Fibroblast of pulmonary artery (primary cell): ENCODE results near the gene NRTN.
"Not testable (repeated sequence)": the region's sequence is repeated elsewhere in the genome, so short reads cannot be mapped to it uniquely, and the experiment has no call there.

Experiments used
- DNase-seq: peaks from one replicate; pipeline ENCODE4 v3.0.0-alpha.2; 2010; ENCODE audit warnings: low read depth
- H3K4me3 ChIP-seq: replicated peaks from 2 replicates; pipeline ENCODE4 v1.5.1; 2011; ENCODE audit warnings: low read depth, mild to moderate bottlenecking, control low read depth, low read length, moderate library complexity
- TF ChIP-seq, protein P1 (sequence below): IDR thresholded peaks from 2 replicates; pipeline ENCODE4 v1.5.1; 2011; ENCODE audit warnings: mild to moderate bottlenecking, control low read depth, low read length, inconsistent platforms; ENCODE audit errors: missing control alignments

NRTN gene

DNA sequence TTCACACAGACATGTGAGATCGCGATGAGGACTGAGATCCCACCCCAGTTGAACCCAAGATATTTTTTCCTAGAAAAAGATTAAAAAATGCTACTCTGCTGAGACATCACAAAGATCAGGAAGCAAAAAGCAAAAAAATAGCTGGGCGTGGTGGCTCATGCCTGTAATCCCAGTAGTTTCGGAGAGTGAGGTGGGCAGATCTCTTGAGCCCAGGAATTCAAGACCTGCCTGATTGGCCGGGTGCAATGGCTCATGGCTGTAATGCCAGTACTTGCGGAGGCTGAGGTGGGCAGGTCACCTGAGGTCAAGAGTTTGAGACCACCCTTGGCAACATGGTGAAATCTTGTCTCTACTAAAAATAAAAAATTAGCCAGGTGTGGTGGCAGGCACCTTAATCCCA lies 45.3 kb downstream of the NRTN start:
- H3K4me3 ChIP-seq = no peak overlapping the region
- DNase-seq = no peak
- TF ChIP-seq, protein P1, sequence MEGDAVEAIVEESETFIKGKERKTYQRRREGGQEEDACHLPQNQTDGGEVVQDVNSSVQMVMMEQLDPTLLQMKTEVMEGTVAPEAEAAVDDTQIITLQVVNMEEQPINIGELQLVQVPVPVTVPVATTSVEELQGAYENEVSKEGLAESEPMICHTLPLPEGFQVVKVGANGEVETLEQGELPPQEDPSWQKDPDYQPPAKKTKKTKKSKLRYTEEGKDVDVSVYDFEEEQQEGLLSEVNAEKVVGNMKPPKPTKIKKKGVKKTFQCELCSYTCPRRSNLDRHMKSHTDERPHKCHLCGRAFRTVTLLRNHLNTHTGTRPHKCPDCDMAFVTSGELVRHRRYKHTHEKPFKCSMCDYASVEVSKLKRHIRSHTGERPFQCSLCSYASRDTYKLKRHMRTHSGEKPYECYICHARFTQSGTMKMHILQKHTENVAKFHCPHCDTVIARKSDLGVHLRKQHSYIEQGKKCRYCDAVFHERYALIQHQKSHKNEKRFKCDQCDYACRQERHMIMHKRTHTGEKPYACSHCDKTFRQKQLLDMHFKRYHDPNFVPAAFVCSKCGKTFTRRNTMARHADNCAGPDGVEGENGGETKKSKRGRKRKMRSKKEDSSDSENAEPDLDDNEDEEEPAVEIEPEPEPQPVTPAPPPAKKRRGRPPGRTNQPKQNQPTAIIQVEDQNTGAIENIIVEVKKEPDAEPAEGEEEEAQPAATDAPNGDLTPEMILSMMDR = no peak

DNA sequence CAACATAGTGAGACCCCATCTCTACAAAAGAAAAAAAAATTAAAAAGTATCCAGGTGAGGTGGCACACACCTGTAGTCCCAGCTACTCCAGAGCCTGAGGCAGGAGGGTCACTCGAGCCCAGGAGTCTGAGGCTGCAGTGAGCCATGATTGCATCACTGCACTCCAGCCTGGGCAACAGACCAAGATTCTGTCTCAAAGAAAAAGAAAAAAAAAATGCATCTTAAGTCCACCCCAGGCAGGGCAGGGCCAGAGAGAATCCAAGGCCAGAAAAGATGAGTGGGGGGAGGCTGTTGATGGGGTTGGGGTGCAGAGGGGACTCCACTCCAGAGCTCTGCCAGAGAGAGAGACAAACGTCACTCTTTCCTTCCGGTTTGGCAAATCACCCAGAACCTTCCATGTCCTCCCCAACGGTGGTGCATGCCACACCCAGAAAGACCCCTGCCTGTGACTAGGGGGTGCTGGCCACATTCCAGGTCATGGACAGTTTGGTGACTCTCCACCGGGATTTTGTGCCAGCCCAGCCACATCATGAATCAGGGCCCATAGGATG lies 46.0 kb downstream of the NRTN start:
- DNase-seq = peak; percentile 75
- TF ChIP-seq, protein P1 = no peak
- H3K4me3 ChIP-seq = no peak overlapping the region

DNA sequence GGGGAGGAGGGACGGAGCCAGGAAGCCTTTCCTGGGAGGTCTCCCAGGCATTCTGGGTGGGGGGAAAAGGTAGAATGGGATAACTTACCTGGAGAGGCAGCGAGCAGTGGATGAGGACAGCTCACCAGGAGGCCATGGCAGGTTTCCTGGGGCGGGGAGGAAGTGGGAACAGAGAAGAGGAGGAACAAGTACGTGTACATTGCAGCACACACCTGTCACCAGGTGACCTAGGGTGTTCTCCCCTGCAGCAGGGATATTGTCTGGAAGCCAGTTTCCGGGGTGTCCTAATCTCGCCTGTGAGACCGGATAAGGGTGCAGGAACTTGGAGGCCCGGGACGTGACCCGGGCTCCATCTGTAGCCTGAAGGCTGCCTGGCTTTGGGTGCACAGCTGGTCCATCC lies 46.4 kb downstream of the NRTN start, which contains the start of gene FUT3:
TSS of gene FUT3 (minus strand) at position 148 of the 400 bp plus-strand sequence.
- DNase-seq = no peak
- TF ChIP-seq, protein P1 = no peak
- H3K4me3 ChIP-seq = no peak within 1 kb of the TSS

DNA sequence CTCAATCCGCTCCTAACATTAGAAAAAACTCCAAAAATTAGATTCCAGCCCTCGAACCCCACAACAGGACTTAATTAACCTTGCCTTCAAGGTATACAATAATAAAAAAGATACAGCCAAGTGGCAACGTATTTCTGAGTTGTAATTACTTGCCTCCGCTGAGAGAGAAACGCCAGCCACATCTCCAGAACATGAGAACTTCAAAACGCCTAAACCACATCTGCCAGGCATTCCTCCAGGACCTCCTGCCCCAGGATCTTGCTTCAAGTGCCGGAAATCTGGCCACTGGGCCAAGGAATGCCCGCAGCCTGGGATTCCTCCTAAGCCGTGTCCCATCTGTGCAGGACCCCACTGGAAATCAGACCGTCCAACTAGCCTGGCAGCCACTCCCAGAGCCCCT lies 49.3 kb downstream of the NRTN start:
- H3K4me3 ChIP-seq, DNase-seq: not testable (repeated sequence)

DNA sequence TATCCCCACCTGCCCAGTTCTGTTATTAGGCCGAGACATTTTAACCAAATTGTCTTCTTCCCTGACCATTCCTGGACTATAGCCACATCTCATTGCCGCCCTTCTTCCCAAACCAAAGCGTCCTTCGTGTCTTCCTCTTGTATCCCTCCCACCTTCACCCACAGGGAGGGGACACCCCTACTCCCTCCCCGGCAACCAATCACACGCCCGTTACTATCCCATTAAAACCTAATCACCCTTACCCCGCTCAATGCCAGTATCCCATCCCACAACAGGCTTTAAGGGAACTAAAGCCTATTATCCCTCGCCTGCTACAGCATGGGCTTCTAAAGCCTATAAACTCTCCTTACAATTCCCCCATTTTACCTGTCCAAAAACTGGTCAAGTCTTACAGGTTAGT lies 50.3 kb downstream of the NRTN start:
- H3K4me3 ChIP-seq, DNase-seq: not testable (repeated sequence)

DNA sequence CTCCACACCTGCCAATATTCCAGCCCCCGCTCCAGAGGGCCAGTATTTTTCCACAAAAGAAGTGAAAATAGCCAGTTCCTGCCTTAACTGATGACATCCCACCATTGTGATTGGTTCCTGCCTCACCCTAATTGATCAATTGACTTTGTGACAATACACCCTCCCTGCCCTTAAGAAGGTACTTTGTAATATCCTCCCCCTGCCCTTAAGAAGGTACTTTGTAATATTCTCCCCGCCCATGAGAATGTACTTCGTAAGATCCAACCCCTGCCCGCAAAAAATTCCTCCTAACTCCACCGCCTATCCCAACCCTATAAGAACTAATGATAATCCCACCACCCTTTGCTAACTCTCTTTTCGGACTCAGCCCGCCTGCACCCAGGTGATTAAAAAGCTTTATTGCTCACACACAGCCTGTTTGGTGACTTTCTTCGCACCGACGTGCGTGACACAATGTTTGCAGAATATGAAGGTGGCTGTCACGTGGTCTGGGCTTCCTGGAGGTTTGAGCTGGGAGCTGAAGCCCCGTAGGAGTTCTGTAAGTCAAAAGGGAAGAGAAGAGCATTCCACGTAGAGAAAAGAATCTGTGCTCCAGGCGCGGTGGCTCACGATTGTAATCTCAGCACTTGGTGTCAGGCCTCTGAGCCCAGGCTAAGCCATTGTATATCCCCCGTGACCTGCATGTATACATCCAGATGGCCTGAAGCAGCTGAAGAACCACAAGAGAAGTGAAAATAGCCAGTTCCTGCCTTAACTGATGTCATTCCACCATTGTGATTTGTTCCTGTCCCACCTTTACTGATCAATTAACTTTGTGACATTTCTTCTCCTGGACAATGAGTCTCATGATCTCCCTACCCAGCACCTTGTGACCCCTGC lies 52.6 kb downstream of the NRTN start:
- H3K4me3 ChIP-seq = no peak overlapping the region
- TF ChIP-seq, protein P1 = no peak
- DNase-seq = no peak

DNA sequence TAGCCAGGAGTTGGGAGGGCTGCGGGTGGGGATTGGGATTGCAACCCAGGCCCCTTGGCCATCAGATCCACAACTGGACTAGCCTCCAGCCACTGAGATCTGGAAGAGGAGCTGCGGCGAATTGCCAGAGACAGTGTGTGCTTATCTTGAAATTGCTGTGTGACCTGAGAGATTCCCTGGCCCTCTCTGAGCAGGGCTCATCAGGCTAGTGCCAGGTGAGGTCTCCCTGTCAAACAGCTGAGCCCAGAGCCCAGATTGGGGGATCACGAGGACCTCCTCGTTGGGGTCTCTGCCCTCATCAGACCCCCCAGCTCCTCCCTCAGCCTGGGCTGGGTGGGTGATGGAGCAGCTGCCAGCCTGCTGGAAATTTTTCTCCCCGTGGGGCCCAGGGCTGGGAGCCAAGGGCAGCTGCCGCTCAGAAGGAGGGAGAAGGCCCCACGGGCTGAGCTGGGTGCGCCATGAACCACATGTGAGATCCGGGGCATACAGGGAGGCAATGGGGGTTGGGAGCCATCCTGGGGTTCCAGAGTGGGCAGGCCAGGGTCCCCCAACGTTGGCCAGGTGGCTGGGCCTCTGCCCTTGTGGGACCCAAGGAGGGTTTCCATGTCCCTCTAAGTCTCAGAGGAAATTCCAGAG lies 58.3 kb downstream of the NRTN start:
- TF ChIP-seq, protein P1 = no peak
- DNase-seq = no peak
- H3K4me3 ChIP-seq = no peak overlapping the region
